ENCODE results near the gene MCF2L.

MCF2L gene

GRCh38 chr13:113083402-113084061, 114.5 kb downstream of the MCF2L start:
- no peak for DNase-seq (ENCODE audit: low spot score)

GRCh38 chr13:113084094-113084942, 115.3 kb downstream of the MCF2L start:
- no peak for DNase-seq (ENCODE audit: low spot score)

- DNase-seq (ENCODE audit: low spot score), result no peak
These were observed 116.0 kb downstream of the MCF2L start for GRCh38 chr13:113084943-113085540.

- DNase-seq (ENCODE audit: low spot score), result no peak
These were observed 117.2 kb downstream of the MCF2L start for GRCh38 chr13:113086031-113086750.

GRCh38 chr13:113086991-113087922, 118.2 kb downstream of the MCF2L start:
- no peak for DNase-seq (ENCODE audit: low spot score)

GRCh38 chr13:113087923-113088690, 119.1 kb downstream of the MCF2L start:
- no peak for DNase-seq (ENCODE audit: low spot score)

GRCh38 chr13:113088691-113089020, 119.6 kb downstream of the MCF2L start:
- DNase-seq (ENCODE audit: low spot score), result no peak

- no peak for DNase-seq (ENCODE audit: low spot score)
These were observed 120.8 kb downstream of the MCF2L start for GRCh38 chr13:113089693-113090414.

GRCh38 chr13:113090415-113090770, 121.4 kb downstream of the MCF2L start:
- DNase-seq (ENCODE audit: low spot score), result no peak

- no peak for DNase-seq (ENCODE audit: low spot score)
These were observed 121.8 kb downstream of the MCF2L start for GRCh38 chr13:113090806-113091205.

- no peak for DNase-seq (ENCODE audit: low spot score)
These were observed 122.3 kb downstream of the MCF2L start for GRCh38 chr13:113091211-113091771.

GRCh38 chr13:113091891-113092775, 123.1 kb downstream of the MCF2L start:
- DNase-seq (ENCODE audit: low spot score), result no peak

- no peak for DNase-seq (ENCODE audit: low spot score)
These were observed 124.0 kb downstream of the MCF2L start for GRCh38 chr13:113092776-113093579.

- no peak for DNase-seq (ENCODE audit: low spot score)
These were observed 124.8 kb downstream of the MCF2L start for GRCh38 chr13:113093580-113094409.

- no peak for DNase-seq (ENCODE audit: low spot score)
These were observed 125.4 kb downstream of the MCF2L start for GRCh38 chr13:113094410-113094800.

- no peak for DNase-seq (ENCODE audit: low spot score)
These were observed 126.4 kb downstream of the MCF2L start for GRCh38 chr13:113095146-113096051.

Measured in kidney capillary endothelial cell (primary cell).